GM19455 (cell line): Measurements from ENCODE around the gene ERP27.

Experiments used
- ATAC-seq: cut with Tn5 transposase; IDR thresholded peaks from one replicate; pipeline ENCODE4 v1.9.1; 2021; ENCODE audit not compliant: unreplicated experiment

Gene ERP27

GRCh38 chr12:14938301-14938700, at the start of gene ERP27:
ERP27 (minus strand) TSS chr12:14938537; CDS start chr12:14938508, 29 bp downstream.
- no peak for ATAC-seq

- ATAC-seq, result no peak
These were observed 49.7 kb upstream of the ERP27 start for GRCh38 chr12:14988035-14988434.

GRCh38 chr12:14986449-14986848, 48.1 kb upstream of the ERP27 start:
- no peak for ATAC-seq

GRCh38 chr12:14984766-14985285, 46.5 kb upstream of the ERP27 start:
- ATAC-seq, result no peak

- ATAC-seq, result no peak
These were observed 45.7 kb upstream of the ERP27 start for GRCh38 chr12:14984036-14984435.

GRCh38 chr12:14982991-14983390, 44.7 kb upstream of the ERP27 start:
- no peak for ATAC-seq

- no peak for ATAC-seq
These were observed 44.2 kb upstream of the ERP27 start for GRCh38 chr12:14982562-14982961.

- no peak for ATAC-seq
These were observed 42.7 kb upstream of the ERP27 start for GRCh38 chr12:14981049-14981448.

GRCh38 chr12:14979468-14979867, 41.1 kb upstream of the ERP27 start:
- ATAC-seq, result no peak

GRCh38 chr12:14976658-14977057, 38.3 kb upstream of the ERP27 start:
- no peak for ATAC-seq

- no peak for ATAC-seq
These were observed 37.1 kb upstream of the ERP27 start for GRCh38 chr12:14975457-14975856.

- no peak for ATAC-seq
These were observed 36.3 kb upstream of the ERP27 start for GRCh38 chr12:14974633-14975032.

- no peak for ATAC-seq
These were observed 34.5 kb upstream of the ERP27 start, which contains the start of gene PDE6H for GRCh38 chr12:14972816-14973215. PDE6H (plus strand) TSS chr12:14973042; CDS start chr12:14978013, 4,971 bp downstream.

GRCh38 chr12:14970473-14970872, 32.1 kb upstream of the ERP27 start:
- no peak for ATAC-seq

GRCh38 chr12:14968478-14968877, 30.1 kb upstream of the ERP27 start:
- ATAC-seq, result no peak

- ATAC-seq, result no peak
These were observed 26.9 kb upstream of the ERP27 start for GRCh38 chr12:14965221-14965620.

- ATAC-seq, result no peak
These were observed 26.1 kb upstream of the ERP27 start for GRCh38 chr12:14964406-14964805.

- ATAC-seq, result no peak
These were observed 25.2 kb upstream of the ERP27 start for GRCh38 chr12:14963520-14963919.

- ATAC-seq, result no peak
These were observed 24.5 kb upstream of the ERP27 start for GRCh38 chr12:14962797-14963196.

- ATAC-seq, result no peak
These were observed 23.8 kb upstream of the ERP27 start for GRCh38 chr12:14962153-14962539.

GRCh38 chr12:14961466-14962152, 23.3 kb upstream of the ERP27 start, which contains the start of gene ARHGDIB:
ARHGDIB (minus strand) TSS chr12:14961601; CDS start chr12:14950712, 10,889 bp downstream.
- peak; percentile 69 for ATAC-seq

GRCh38 chr12:14960548-14961465, 22.5 kb upstream of the ERP27 start:
- peak; percentile 31 for ATAC-seq
